Stimulated activated memory B cell treated with anti-CD40 and anti-IgM and Interleukin-4, amounts not matched to agents 10 μg/mL and 1 μg/mL and 100 μg/mL, for 72 hours (primary cell): Measurements from ENCODE around the gene AJM1.
"Not testable (repeated sequence)": the region's sequence is repeated elsewhere in the genome, so short reads cannot be mapped to it uniquely, and the experiment has no call there.

ENCODE experiments used
- ATAC-seq: fragments of 150-1000 bp; cut with Tn5 transposase; 2 replicates; pipeline ENCODE4 v1.10.0; 2021
- H3K27ac Mint-ChIP-seq: one replicate; pipeline ENCODE4 v1.8.0; 2022; ENCODE audit warnings: mild to moderate bottlenecking, mixed read lengths
- H3K27me3 Mint-ChIP-seq: one replicate; pipeline ENCODE4 v1.8.0; 2022; ENCODE audit warnings: mixed read lengths
- H3K36me3 Mint-ChIP-seq: one replicate; pipeline ENCODE4 v1.8.0; 2022; ENCODE audit warnings: mixed read lengths
- H3K4me1 Mint-ChIP-seq: one replicate; pipeline ENCODE4 v1.8.0; 2022; ENCODE audit warnings: mixed read lengths
- H3K4me3 Mint-ChIP-seq: one replicate; pipeline ENCODE4 v1.8.0; 2022; ENCODE audit warnings: mild to moderate bottlenecking, moderate library complexity, mixed read lengths
- H3K9me3 Mint-ChIP-seq: one replicate; pipeline ENCODE4 v1.8.0; 2022; ENCODE audit warnings: mixed read lengths

Gene AJM1

GRCh38 chr9:136835162-136835931 is 6.9 kb upstream of the AJM1 start:
- Mint-ChIP-seq H3K27ac (no peak overlapping the region), H3K36me3 (peaks cover 24% of the 10 kb centered on the region), H3K4me1 (no peaks in the 10 kb centered on the region), H3K27me3 (no peaks in the 10 kb centered on the region), H3K9me3 (no peaks in the 10 kb centered on the region), H3K4me3 (no peak overlapping the region)
- ATAC-seq: no peak

GRCh38 chr9:136835932-136836904 is 6.1 kb upstream of the AJM1 start:
- no peaks in the 10 kb centered on the region for H3K4me1 Mint-ChIP-seq
- no peak for ATAC-seq
- H3K4me3 Mint-ChIP-seq: no peak overlapping the region
- H3K27ac Mint-ChIP-seq: no peak overlapping the region
- peaks cover 20% of the 10 kb centered on the region for H3K36me3 Mint-ChIP-seq
- no peaks in the 10 kb centered on the region for H3K9me3 Mint-ChIP-seq
- H3K27me3 Mint-ChIP-seq: no peaks in the 10 kb centered on the region

GRCh38 chr9:136837146-136837855 is 5.0 kb upstream of the AJM1 start:
- Mint-ChIP-seq H3K4me3 (no peak overlapping the region), H3K27me3 (no peaks in the 10 kb centered on the region), H3K27ac (no peak overlapping the region), H3K4me1 (peaks cover 5% of the 10 kb centered on the region), H3K9me3 (no peaks in the 10 kb centered on the region), H3K36me3 (peaks cover 10% of the 10 kb centered on the region)
- ATAC-seq: no peak

- H3K27ac Mint-ChIP-seq, H3K4me3 Mint-ChIP-seq, H3K9me3 Mint-ChIP-seq, H3K27me3 Mint-ChIP-seq, ATAC-seq, H3K36me3 Mint-ChIP-seq, H3K4me1 Mint-ChIP-seq: not testable (repeated sequence)
These were observed 4.4 kb upstream of the AJM1 start for GRCh38 chr9:136837856-136838277.

GRCh38 chr9:136838314-136839228 is 3.7 kb upstream of the AJM1 start:
- H3K9me3 Mint-ChIP-seq: no peaks in the 10 kb centered on the region
- no peak overlapping the region for H3K27ac Mint-ChIP-seq
- peaks cover 13% of the 10 kb centered on the region for H3K4me1 Mint-ChIP-seq
- H3K36me3 Mint-ChIP-seq: peaks cover 7% of the 10 kb centered on the region
- H3K4me3 Mint-ChIP-seq: no peak overlapping the region
- H3K27me3 Mint-ChIP-seq: no peaks in the 10 kb centered on the region
- no peak for ATAC-seq

GRCh38 chr9:136839229-136840139 is 2.8 kb upstream of the AJM1 start:
- no peaks in the 10 kb centered on the region for H3K9me3 Mint-ChIP-seq
- H3K4me1 Mint-ChIP-seq: peaks cover 16% of the 10 kb centered on the region
- H3K27me3 Mint-ChIP-seq: no peaks in the 10 kb centered on the region
- H3K36me3 Mint-ChIP-seq: peaks cover 7% of the 10 kb centered on the region
- H3K4me3 Mint-ChIP-seq: no peak overlapping the region
- H3K27ac Mint-ChIP-seq: no peak overlapping the region
- ATAC-seq: no peak

- ATAC-seq: no peak
These were observed 2.0 kb upstream of the AJM1 start for GRCh38 chr9:136840140-136840876.

GRCh38 chr9:136840877-136841645 is 1.2 kb upstream of the AJM1 start:
- Mint-ChIP-seq H3K27me3 (no peaks in the 10 kb centered on the region), H3K4me1 (peaks cover 16% of the 10 kb centered on the region), H3K27ac (no peak overlapping the region), H3K36me3 (peaks cover 7% of the 10 kb centered on the region), H3K4me3 (no peak overlapping the region), H3K9me3 (no peaks in the 10 kb centered on the region)
- no peak for ATAC-seq

More at GRCh38 chr9:136840140-136840876, 2.0 kb upstream of the AJM1 start:
- H3K4me3 Mint-ChIP-seq: no peak overlapping the region
- no peaks in the 10 kb centered on the region for H3K9me3 Mint-ChIP-seq
- H3K27me3 Mint-ChIP-seq: no peaks in the 10 kb centered on the region
- peaks cover 16% of the 10 kb centered on the region for H3K4me1 Mint-ChIP-seq
- peaks cover 7% of the 10 kb centered on the region for H3K36me3 Mint-ChIP-seq
- no peak overlapping the region for H3K27ac Mint-ChIP-seq

GRCh38 chr9:136841646-136842379 is 465 bp upstream of the AJM1 start:
- H3K27me3 Mint-ChIP-seq, H3K9me3 Mint-ChIP-seq, ATAC-seq, H3K36me3 Mint-ChIP-seq: not testable (repeated sequence)
- H3K27ac Mint-ChIP-seq: peak overlapping the region; percentile 73
- H3K4me1 Mint-ChIP-seq: peaks cover 16% of the 10 kb centered on the region
- H3K4me3 Mint-ChIP-seq: peak overlapping the region; percentile 91

- Mint-ChIP-seq H3K27me3 (peaks cover 12% of the 10 kb centered on the region), H3K4me3 (peak overlapping the region; percentile 53), H3K4me1 (peaks cover 27% of the 10 kb centered on the region)
- ATAC-seq, H3K36me3 Mint-ChIP-seq, H3K9me3 Mint-ChIP-seq, H3K27ac Mint-ChIP-seq: not testable (repeated sequence)
These were observed 1.0 kb downstream of the AJM1 start for GRCh38 chr9:136843159-136843800.

GRCh38 chr9:136843801-136844740 is 1.8 kb downstream of the AJM1 start:
- ATAC-seq, H3K36me3 Mint-ChIP-seq, H3K27ac Mint-ChIP-seq, H3K9me3 Mint-ChIP-seq: not testable (repeated sequence)
- peaks cover 29% of the 10 kb centered on the region for H3K4me1 Mint-ChIP-seq
- peak overlapping the region; percentile 53 for H3K4me3 Mint-ChIP-seq
- H3K27me3 Mint-ChIP-seq: peaks cover 14% of the 10 kb centered on the region
